ENCODE measurements around the gene ANO9. TPM values are rescaled to one million over a fixed set of nuclear protein-coding genes. Genes with fewer than 3 reads are reported as not detected.

ANO9 gene
- total RNA-seq, 2 donors from 2014 or later, result 0.57 to 0.93 TPM

DNA sequence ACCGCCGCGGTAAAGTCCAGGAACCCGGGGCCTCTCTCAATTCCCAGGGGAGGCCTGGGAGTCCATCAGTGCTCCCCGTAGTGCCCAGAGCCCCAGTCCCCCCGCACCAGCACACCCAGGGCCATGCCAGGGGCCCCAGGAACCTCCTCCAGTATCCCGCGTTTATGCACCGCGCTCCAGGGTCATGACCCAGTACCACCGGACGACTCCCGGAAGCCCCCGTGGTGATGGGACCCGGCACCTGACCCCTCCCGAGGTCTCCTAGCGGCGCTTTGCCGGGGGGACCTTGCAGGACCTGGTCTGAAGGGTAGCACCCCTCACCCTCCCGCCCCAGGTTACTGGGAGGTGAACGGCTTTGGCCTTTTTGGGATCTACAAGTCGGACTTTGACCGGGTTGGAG, 61.3 kb downstream of the ANO9 start:
- no peak for DNase-seq (ENCODE audit: low spot score)

DNA sequence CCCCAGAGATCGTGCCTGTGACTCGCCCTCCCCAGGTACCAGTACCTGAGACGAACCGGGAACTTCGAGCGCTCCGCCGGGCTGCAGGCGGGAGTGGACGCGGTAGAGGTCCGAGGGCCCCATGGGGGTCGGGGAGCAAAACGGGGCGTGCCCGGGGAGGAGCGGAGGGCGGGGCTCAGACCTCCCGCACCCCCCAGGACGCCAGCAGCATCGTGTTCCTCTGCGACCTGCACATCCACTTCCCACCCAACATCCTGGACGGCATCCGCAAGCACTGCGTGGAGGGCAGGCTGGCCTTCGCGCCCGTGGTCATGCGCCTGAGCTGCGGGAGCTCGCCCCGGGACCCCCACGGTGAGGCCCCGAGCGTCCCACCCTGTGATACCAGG, 61.7 kb downstream of the ANO9 start:
- intact Hi-C loops (cut with DNase I), result loop anchor here in 1 of 2 donors (10.0 kb wide), 1 partner anchor 115 kb away; no protein-coding TSS in a partner anchor

More for the DNA sequence above, 61.3 kb downstream of the ANO9 start:
- intact Hi-C loops (cut with DNase I), result loop anchor here in 1 of 2 donors (10.0 kb wide), 1 partner anchor 116 kb away; no protein-coding TSS in a partner anchor

DNA sequence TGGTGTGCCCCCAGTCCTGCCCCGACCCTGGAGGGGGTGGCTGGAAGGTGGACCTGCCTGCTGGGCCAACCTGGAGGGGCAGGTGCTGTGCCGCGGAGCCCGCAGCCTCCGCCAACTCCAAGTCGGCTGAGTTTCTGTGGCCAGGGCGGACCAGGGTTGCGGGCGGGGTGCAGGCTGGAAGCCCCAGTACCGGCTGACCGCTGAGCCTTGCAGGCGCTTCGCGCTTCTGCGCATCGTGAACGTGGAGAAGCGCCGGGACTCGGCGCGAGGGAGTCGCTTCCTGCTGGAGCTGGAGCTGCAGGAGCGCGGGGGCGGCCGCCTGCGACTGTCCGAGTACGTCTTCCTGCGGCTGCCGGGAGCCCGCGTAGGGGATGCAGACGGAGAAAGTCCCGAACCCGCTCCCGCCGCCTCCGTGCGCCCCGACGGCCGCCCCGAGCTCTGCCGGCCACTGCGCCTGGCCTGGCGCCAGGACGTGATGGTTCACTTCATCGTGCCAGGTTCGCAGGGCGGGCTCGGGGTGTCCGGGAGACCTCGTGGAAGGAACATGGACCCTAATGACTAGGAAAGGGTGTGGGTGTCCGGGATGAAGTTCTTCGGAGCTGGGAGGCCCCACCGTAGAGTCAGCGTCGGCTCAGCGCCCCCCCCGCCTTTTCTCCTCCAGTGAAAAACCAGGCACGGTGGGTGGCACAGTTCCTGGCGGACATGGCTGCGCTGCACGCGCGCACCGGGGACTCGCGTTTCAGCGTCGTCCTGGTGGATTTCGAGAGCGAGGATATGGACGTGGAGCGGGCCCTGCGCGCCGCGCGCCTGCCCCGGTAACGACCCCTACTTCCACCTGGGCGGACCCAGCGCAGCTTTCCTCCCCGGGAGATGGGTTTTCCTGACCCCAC, 62.4 kb downstream of the ANO9 start:
- no peak for DNase-seq (ENCODE audit: low spot score)
- intact Hi-C loops (cut with DNase I), result loop anchor here in 1 of 2 donors (10.0 kb wide), 1 partner anchor 115 kb away; no protein-coding TSS in a partner anchor

More for the DNA sequence above, 61.7 kb downstream of the ANO9 start:
- DNase-seq (ENCODE audit: low spot score), result no peak

DNA sequence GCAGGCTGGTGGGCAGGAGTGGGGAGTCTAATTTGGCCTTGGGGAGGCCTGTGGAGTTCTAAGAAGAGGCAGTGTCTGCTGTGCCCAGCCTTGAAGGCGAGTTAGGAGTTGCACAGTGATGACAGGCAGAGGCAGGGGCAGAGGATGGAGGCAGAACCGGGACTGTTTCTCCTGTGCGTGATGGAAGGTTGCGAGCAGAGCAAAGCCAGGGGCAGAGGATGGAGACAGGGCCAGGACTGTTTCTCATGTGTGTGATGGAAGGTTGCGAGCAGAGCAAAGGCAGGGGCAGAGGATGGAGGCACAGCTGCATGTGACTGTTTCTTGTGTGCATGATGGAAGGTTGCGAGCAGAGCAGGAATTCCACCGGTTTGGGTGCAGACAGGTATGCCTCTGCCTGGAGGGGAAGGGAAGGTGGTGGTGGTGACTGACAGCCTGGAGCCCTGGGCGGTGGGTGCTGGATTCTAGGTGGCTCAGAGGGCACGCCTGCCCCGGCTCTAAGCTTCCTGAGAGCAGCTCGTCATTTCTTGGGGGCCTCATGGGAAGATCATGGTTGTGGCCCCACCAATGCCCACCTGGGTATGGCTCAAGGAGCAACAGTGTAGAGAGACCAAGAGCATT, 63.8 kb downstream of the ANO9 start:
- DNase-seq (ENCODE audit: low spot score), result no peak
- intact Hi-C loops (cut with DNase I), result no loop called here

DNA sequence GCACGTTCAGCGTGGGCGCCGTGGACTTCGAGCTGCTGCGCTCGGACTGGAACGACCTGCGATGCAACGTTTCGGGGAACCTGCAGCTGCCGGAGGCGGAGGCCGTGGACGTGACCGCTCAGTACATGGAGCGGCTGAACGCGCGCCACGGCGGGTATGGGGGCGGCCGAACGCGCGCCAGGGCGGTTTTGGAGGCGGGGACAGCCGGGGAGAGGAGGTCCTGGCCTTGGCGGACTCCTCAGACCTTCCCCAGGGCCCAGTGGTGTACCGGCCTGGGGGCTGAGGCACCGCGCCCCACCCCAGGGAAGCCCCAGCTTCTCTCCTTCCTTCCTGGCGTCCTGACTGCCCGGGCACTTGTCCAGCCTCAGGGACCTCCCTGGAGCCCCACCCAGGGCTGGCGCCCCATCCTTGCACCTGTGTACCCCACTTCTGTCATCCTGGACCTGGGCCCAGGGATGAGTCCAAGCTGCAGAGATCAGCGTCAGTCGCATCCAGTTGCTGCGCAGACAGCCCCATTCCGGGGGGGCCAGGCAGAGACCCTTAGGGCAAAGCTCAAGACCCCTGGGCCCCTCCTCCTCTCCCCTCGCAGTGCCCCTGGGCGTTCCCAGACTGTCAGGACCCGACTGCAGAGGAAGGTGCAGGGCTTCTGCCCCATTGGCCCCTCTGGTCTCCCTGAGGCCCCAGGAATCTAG, 64.5 kb downstream of the ANO9 start:
- intact Hi-C loops (cut with DNase I), result no loop called here
- DNase-seq (ENCODE audit: low spot score), result no peak

DNA sequence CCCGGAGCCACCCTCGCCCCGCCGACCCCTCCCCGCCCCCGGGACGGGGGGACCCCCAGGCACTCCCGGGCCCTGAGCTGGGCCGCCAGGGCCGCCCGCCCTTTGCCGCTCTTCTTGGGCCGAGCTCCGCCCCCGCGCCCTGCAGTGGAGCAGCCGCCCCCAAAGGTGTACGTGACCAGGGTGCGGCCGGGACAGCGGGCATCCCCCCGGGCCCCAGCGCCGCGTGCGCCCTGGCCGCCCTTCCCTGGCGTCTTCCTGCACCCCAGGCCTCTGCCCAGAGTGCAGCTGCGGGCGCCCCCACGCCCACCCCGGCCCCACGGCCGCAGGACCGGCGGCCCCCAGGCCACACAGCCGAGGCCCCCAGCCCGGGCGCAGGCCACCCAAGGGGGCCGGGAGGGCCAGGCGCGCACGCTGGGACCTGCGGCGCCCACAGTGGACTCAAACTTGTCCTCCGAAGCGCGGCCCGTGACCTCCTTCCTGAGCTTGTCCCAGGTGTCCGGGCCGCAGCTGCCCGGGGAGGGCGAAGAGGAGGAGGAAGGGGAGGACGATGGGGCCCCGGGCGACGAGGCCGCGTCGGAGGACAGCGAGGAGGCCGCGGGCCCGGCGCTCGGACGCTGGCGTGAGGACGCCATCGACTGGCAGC, 65.2 kb downstream of the ANO9 start:
- no peak for DNase-seq (ENCODE audit: low spot score)
- intact Hi-C loops (cut with DNase I), result no loop called here

DNA sequence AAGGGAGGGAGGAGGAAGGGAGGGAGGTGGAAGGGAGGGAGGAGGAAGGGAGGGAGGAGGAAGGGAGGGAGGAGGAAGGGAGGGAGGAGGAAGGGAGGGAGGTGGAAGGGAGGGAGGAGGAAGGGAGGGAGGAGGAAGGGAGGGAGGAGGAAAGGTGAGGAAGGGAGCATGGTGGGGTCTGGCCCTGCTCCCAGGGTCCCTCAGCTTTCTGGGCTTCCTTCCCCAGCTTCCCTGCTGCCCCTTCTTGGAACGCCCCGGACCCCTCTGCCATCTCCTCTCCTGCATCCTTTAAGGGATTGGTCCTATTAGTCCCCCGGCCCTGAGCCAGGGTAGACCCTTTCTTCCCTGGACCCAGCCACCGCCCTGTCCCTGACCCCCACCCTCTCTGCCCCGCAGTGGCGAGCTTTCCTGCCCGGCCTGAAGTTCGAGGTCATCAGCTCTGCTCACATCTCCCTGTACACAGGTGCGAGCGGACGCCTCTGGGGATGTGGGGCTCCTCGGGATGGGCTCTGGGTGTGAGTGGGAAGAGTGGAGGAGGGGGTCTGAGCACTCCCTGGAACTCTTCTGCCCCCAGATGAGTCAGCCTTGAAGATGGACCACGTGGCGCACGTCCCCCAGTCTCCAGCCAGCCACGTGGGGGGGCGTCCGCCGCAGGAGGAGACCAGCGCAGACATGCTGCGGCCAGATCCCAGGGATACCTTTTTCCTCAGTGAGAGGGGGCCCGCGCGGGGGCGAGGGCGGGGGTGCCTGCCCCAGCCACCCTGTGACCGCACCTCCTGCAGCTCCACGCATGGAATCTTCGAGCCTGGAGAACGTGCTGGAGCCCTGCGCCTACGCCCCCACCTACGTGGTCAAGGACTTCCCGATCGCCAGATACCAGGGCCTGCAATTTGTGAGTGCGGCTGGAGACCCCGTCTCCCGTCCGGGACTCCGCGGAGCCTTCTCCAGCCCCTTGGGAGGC, 66.5 kb downstream of the ANO9 start:
- DNase-seq (ENCODE audit: low spot score), result no peak
- intact Hi-C loops (cut with DNase I), result no loop called here

DNA sequence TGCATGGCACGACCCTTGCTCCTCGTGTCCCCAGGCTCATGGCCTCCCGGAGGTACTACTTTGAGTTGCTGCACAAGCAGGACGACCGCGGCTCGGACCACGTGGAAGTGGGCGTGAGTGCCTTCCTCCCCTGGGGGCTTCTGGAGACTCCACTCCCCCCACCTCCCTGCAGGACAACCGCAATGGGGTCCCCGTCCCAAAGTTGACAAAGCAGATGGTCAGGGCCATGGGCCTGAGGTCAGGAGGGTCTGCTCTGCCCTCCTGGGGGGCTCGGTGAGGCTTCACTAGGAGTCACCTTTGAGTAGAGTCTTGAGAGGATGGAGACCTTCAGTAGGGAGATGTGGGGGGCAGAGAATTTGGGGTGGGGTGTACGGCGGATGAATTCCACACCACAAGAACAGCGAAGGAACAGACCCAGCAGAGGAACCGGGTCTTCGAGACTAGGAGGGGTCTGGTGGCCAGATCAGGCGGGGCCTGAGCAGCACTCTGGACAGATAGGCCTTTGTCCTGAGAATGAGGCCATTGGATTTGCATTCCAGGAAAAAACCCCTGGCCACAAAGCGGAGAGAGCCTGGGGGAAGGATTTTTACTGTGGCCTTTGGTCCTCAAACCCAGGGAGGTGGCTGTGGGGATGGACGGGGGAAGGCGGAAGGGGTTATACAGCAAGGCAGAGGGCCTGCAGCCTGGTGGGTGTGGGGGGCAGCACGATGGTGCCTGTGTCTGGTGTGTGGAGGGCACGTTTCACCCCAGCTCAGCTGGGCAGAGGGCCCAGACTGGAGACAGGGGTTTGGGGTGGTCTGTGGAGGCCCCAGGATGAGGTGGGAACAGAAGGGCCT, 67.9 kb downstream of the ANO9 start:
- intact Hi-C loops (cut with DNase I), result no loop called here
- DNase-seq (ENCODE audit: low spot score), result no peak

DNA sequence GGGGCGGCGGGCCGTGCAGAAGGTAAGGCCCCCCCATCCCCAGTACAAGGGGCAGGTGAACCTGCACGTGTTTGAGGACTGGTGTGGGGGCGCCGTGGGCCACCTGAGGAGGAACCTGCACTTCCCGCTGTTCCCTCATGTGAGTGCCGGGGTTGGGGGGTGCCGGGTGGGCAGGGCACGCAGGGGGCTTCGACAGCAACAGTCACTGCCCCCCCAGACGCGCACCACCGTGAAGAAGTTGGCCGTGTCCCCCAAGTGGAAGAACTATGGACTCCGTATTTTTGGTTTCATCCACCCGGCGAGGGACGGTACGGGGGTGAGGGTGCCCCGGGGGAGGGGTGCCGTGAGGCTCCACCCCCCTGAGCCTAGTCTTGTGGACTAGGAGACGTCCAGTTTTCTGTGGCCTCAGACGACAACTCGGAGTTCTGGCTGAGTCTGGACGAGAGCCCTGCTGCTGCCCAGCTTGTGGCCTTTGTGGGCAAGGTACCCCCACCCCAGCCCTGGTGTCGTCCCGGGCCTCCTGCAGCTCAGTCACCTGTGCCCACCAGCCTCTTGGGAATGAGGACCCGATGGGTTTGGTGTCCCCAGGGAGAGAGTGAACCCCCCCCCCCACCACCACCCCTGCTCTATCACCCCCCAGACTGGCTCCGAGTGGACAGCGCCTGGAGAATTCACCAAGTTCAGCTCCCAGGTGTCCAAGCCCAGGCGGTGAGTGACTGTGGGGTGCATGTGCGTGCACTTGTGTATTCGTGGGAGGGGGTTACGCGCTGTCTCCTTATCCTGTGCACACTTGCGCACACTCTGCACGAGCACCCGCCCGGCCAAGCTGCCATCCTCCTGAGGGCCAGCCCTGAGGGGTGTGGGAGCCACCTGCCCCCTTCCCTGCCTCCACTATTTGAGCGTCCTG, 68.7 kb downstream of the ANO9 start:
- intact Hi-C loops (cut with DNase I), result no loop called here
- DNase-seq (ENCODE audit: low spot score), result no peak

DNA sequence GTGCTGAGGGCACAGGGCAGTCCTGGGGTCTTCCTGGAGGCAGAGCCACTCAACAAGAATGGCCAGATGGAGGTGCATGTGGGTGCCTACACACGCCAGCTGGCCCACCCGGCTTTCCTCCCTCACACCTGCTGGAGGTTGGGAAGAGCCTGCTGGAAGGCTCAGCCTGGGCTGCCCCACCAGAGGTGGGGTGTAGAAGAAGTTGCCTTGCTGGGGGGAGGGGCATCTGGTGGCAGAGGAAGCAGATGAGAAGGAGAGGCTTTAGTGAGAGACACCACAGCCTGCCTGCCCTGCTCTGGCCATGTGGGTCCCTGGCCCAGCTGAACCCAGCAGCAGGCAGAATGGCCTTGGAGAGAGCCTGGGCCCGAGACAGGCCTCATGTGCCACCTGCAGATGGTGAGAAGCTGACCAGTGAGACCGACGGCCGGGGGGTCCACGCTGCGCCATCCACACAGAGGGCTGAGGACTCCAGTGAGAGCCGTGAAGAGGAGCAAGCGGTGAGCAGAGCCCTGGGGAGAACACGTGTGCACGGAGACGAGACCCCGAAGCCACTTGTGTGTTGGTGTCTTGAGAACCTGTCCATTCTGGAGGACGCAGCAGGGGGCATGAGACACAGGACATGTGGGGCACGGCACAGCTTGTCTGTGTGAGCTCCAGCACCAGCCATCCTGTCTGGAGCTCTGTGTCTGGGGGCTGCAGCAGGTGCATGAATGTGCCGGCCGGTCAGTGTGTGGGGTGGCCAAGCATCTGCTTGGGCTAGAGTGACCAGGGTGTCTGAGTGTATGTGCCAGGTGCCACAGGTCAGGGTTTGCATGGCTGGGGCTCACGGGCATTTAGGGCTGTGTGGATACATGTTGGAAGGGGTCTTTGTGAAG, 69.9 kb downstream of the ANO9 start:
- intact Hi-C loops (cut with DNase I), result no loop called here
- no peak for DNase-seq (ENCODE audit: low spot score)

DNA sequence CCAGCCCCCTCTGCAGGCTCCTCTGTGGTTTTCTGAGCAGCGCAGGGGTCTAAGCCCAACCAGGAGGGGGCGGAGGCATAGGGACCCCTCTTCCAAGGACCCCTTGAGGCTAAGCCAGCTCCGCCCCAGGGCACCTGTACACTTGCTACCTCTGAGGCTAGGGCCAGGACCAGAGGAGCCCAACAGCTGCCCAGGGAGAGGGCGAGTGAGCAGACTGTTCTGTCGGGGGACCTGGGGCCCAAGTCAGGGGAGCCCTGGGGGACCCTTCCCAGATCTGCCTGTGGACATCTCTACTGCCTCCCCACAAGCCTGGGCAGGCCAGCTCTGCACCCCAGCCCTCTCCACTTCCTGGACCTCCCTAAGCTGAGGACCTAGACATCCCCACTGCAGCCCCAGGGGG, 70.8 kb downstream of the ANO9 start:
- DNase-seq (ENCODE audit: low spot score), result no peak
- intact Hi-C loops (cut with DNase I), result no loop called here

DNA sequence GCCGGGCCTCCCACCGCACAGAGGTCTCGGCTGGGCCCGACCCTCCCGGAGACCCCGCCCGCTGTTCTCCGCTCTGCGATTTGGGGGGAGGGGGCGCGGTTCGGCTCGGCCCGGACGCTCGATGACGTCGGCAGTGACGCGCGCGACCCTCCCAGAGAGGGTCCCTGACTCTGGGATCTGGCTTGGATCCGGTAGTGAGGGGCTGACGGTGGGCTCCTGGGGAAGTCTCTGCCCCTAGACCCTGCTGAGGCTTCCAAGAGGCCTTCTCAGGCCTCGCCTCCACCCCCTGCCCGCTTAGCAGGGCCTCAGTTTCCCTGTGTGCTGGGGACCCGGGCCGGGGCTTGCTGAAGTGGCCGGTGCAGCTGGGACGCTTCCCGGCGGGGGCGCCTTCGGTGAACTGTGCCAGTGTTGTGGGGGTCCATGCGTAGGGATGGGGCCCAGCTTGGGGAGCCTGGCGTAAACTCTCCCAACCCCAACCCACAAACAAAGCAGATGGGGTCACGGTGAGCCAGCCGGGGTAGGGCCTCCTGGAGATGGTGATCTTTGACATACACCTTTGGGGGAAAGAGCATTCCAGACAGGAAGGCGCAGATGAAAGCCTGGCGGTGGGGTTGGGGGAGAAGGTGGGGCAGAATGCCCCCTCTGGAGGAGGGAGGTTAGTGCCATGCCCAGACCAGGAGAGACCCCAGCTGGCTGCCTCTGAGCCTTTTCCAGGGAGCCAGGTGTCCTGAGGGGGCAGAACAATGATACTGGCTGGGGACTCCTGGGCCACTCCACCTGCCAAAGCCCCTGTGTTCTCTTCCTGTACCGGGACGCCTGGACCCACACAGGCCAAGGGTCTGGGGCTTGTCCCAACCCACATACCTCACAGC, 71.5 kb downstream of the ANO9 start:
- intact Hi-C loops (cut with DNase I), result no loop called here
- no peak for DNase-seq (ENCODE audit: low spot score)

DNA sequence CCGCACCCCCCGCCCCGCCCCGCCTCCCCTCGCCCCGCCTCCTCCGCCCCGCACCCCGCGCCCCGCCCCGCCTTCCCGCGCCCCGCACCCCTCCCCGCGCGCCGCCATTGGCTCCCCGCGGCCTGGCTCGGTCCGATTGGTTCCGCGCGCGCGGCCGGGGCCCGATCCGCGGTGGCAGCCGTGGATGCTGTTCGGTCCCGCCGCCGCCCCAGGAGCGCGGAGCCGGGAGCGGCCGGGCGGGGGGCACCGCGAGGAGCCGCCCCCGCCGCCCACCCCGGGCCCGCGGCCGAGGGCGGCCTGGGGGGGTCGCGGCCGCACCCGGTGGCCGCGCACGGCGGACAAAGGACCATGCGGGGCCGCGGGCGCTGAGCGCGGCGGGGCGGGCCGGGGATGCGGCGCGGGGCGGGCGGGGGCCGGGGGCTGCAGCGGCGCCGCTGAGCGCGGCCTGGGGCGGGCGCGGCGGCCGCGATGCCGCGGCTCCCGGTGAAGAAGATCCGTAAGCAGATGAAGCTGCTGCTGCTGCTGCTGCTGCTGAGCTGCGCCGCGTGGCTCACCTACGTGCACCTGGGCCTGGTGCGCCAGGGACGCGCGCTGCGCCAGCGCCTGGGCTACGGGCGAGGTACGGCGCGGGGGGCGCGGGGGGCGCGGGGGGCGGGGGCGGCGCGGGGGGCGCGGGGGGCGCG, 72.3 kb downstream of the ANO9 start, which contains the start of gene B4GALNT4:
Gene B4GALNT4 (plus strand): TSS at position 164 of the 683 bp plus-strand sequence. CDS start 305 bp downstream, at position 469.
- peak; percentile 58 for DNase-seq (ENCODE audit: low spot score)
- intact Hi-C loops (cut with DNase I), result loop anchor here in 1 of 2 donors (10.0 kb wide), 1 partner anchor 165 kb away; the partner anchor contains the start of genes BET1L and RIC8A
